ENCODE results near the gene ZNF567.
A peak's percentile ranks its signal among the peaks of the same experiment; 100 is the strongest.
"Not testable (repeated sequence)": the region's sequence is repeated elsewhere in the genome, so short reads cannot be mapped to it uniquely, and the experiment has no call there.

Gene ZNF567
- total RNA-seq = 33.3 to 47.8 (median 37.6) reads per million in 4 experiments

GRCh38 chr19:36687214-36688056 lies at the start of gene ZNF567:
ZNF567 (plus strand) TSS chr19:36687612; CDS start chr19:36694868, 7,256 bp downstream.
- peak; percentile 97 for DNase-seq

GRCh38 chr19:36638862-36639510 lies 48.4 kb upstream of the ZNF567 start:
- no peak for DNase-seq

- no peak for DNase-seq
These were observed 40.7 kb upstream of the ZNF567 start for GRCh38 chr19:36646746-36647145.

- DNase-seq = no peak
These were observed 34.5 kb upstream of the ZNF567 start for GRCh38 chr19:36652958-36653357.

- DNase-seq = no peak
These were observed 21.6 kb upstream of the ZNF567 start for GRCh38 chr19:36665832-36666231.

- DNase-seq = no peak
These were observed 18.8 kb upstream of the ZNF567 start for GRCh38 chr19:36668646-36669045.

- no peak for DNase-seq
These were observed 15.0 kb upstream of the ZNF567 start for GRCh38 chr19:36672368-36672767.

GRCh38 chr19:36674201-36674600 lies 13.2 kb upstream of the ZNF567 start:
- DNase-seq = no peak

GRCh38 chr19:36679455-36679854 lies 8.0 kb upstream of the ZNF567 start:
- no peak for DNase-seq

- no peak for DNase-seq
These were observed 1.6 kb upstream of the ZNF567 start for GRCh38 chr19:36685835-36686234.

GRCh38 chr19:36686365-36687213 lies 823 bp upstream of the ZNF567 start:
- DNase-seq = no peak

- DNase-seq = no peak
These were observed 646 bp downstream of the ZNF567 start for GRCh38 chr19:36688058-36688457.

- no peak for DNase-seq
These were observed 19.7 kb downstream of the ZNF567 start for GRCh38 chr19:36707134-36707533.

- DNase-seq = no peak
These were observed 22.0 kb downstream of the ZNF567 start for GRCh38 chr19:36709423-36709822.

GRCh38 chr19:36719687-36720556 lies 32.5 kb downstream of the ZNF567 start:
- no peak for DNase-seq

- not testable (repeated sequence) for DNase-seq
These were observed 48.8 kb downstream of the ZNF567 start for GRCh38 chr19:36736166-36736565.

- DNase-seq = no peak
These were observed 58.5 kb downstream of the ZNF567 start for GRCh38 chr19:36745870-36746269.

- DNase-seq = no peak
These were observed 60.3 kb downstream of the ZNF567 start for GRCh38 chr19:36747750-36748149.

GRCh38 chr19:36748431-36749275 lies 61.2 kb downstream of the ZNF567 start:
- DNase-seq = no peak

GRCh38 chr19:36749613-36750012 lies 62.2 kb downstream of the ZNF567 start:
- DNase-seq = not testable (repeated sequence)

GRCh38 chr19:36750066-36750691 lies 62.8 kb downstream of the ZNF567 start:
- no peak for DNase-seq
